ENCODE results near the gene PSD2.

Gene PSD2

DNA sequence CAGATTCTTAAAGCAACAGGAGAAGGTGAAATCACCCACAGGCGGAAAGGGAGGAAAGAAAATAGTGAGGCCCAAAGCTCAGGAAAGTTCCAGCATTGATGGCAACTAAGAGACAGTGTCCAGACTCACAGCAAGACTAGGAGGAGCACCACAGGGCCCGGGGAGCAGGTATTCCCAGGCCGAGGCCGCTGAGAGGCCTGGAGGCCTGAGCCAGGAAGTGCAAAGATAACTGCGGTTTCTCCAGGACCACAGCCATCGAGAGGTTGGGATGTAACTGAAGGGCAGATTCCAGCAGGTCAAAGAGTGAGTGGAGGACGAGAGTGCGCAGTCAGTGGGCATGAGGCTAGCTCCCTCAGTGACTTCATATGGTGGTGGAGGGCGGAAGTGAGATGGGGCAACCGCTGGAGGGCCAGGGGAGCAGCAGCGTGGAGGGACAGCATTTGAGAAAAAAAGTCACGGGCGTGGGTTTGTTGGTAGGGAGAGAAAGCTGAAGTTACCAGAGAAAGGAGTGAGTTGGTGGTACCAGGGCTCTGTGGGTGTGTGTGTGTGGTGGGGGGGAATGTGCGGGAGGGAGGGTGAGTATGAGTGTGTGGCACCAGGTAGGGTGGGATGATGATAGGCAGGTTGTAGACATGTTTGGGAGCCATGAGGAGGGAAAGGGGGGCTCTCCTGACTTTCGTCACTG is 89.7 kb downstream of the PSD2 start:
- Mint-ChIP-seq H3K9me3 (no peaks in the 10 kb centered on the region), H3K4me1 (peaks cover 17% of the 10 kb centered on the region), H3K27me3 (ENCODE audit: low read depth) (peaks cover 19% of the 10 kb centered on the region), H3K4me3 (no peak overlapping the region), H3K36me3 (ENCODE audit: low read depth) (no peaks in the 10 kb centered on the region), H3K27ac (no peak overlapping the region)
- TF ChIP-seq, protein P1, sequence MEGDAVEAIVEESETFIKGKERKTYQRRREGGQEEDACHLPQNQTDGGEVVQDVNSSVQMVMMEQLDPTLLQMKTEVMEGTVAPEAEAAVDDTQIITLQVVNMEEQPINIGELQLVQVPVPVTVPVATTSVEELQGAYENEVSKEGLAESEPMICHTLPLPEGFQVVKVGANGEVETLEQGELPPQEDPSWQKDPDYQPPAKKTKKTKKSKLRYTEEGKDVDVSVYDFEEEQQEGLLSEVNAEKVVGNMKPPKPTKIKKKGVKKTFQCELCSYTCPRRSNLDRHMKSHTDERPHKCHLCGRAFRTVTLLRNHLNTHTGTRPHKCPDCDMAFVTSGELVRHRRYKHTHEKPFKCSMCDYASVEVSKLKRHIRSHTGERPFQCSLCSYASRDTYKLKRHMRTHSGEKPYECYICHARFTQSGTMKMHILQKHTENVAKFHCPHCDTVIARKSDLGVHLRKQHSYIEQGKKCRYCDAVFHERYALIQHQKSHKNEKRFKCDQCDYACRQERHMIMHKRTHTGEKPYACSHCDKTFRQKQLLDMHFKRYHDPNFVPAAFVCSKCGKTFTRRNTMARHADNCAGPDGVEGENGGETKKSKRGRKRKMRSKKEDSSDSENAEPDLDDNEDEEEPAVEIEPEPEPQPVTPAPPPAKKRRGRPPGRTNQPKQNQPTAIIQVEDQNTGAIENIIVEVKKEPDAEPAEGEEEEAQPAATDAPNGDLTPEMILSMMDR (IDR thresholded peaks at IDR 0.05; ENCODE audit: unreplicated experiment in 3 of 3) = no peak

DNA sequence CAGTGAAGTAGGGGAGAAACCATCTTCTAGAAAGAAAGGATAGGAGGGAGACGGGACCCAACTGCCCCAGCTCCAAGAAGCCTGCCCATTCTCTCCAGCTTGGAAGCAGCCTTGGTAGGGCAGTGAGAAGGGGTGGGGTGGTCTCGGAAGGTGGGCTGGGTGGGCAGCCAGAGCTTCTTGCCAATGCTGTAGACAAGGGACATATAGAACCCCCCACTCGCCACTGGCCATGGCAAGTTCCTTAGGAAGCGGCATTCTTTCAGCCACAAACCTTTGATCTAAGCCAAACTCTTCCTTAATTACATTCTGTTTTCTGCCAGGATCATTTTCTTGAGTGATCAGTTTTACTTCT is 90.2 kb downstream of the PSD2 start:
- Mint-ChIP-seq H3K4me3 (no peak overlapping the region), H3K27ac (no peak overlapping the region), H3K9me3 (no peaks in the 10 kb centered on the region), H3K36me3 (ENCODE audit: low read depth) (no peaks in the 10 kb centered on the region), H3K4me1 (peaks cover 12% of the 10 kb centered on the region), H3K27me3 (ENCODE audit: low read depth) (peaks cover 19% of the 10 kb centered on the region)
- TF ChIP-seq, protein P1 (IDR thresholded peaks at IDR 0.05; ENCODE audit: unreplicated experiment in 3 of 3) = no peak

DNA sequence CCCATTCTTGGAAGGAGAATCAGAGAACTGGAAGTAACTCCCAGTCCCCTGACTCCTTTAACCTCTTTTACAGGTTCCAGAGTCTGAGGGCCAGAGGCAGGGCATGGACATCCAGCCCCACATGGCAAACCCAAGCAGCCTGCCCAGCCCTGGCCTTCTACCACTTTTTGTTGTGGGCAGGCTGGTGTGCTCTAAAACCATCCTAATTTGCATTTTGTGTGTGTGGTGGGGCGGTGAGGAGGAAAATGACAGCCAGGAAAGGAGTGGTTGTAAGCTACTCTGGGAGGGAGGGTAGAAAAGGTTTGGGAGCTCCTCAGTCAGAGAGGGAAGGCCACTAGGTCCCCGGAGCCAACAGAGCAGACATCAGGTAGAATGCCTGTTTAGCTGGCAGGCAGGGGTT is 90.6 kb downstream of the PSD2 start:
- no peak overlapping the region for H3K4me3 Mint-ChIP-seq
- no peaks in the 10 kb centered on the region for H3K9me3 Mint-ChIP-seq
- TF ChIP-seq, protein P1 (IDR thresholded peaks at IDR 0.05; ENCODE audit: unreplicated experiment in 3 of 3) = no peak
- H3K27ac Mint-ChIP-seq = no peak overlapping the region
- H3K4me1 Mint-ChIP-seq = peaks cover 8% of the 10 kb centered on the region
- H3K36me3 Mint-ChIP-seq (ENCODE audit: low read depth) = no peaks in the 10 kb centered on the region
- peaks cover 19% of the 10 kb centered on the region for H3K27me3 Mint-ChIP-seq (ENCODE audit: low read depth)

DNA sequence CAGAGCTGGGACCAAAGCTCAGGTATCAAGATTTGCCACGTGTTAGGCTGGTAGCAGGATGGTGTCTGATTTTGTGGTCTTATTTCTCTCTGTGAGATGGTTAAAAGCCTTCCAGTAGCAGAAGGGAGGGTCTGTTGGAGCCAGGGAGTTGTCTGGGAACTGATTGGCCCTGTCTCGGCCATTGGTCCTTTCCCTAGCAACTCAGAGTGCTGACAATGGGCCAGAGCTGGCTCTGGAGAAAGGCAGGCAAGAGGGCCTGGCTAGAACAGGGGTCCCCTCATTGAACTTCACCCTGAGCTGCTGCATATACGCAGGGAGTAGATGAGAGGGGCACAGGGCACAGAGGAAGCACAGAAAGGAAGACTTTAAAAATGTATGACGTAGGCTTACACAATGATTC is 92.8 kb downstream of the PSD2 start:
- H3K27me3 Mint-ChIP-seq (ENCODE audit: low read depth) = peaks cover 33% of the 10 kb centered on the region
- no peaks in the 10 kb centered on the region for H3K9me3 Mint-ChIP-seq
- H3K36me3 Mint-ChIP-seq (ENCODE audit: low read depth) = no peaks in the 10 kb centered on the region
- H3K4me3 Mint-ChIP-seq = no peak overlapping the region
- H3K4me1 Mint-ChIP-seq = peaks cover 3% of the 10 kb centered on the region
- no peak overlapping the region for H3K27ac Mint-ChIP-seq
- TF ChIP-seq, protein P1 (IDR thresholded peaks at IDR 0.05; ENCODE audit: unreplicated experiment in 3 of 3) = no peak

DNA sequence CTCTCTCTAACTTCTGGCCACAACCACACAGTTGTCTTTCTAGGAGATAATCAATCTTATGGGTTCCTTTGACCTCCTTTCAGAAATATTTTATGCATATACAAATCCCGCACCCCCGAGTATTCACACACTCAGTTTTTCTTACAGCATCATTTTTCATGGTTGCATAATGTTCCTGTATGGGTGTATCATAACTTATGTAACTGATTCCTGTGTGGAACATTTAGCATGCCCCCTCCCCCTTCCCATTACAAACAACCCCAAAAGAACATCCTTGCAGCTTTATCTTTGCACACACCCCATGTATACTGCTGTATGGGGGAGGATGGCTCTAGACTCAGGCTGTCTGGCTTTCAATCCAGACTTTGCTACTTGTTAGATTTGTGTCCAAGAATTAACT is 93.8 kb downstream of the PSD2 start:
- no peaks in the 10 kb centered on the region for H3K4me1 Mint-ChIP-seq
- H3K9me3 Mint-ChIP-seq = no peaks in the 10 kb centered on the region
- peaks cover 32% of the 10 kb centered on the region for H3K27me3 Mint-ChIP-seq (ENCODE audit: low read depth)
- no peaks in the 10 kb centered on the region for H3K36me3 Mint-ChIP-seq (ENCODE audit: low read depth)
- no peak overlapping the region for H3K27ac Mint-ChIP-seq
- no peak overlapping the region for H3K4me3 Mint-ChIP-seq
- TF ChIP-seq, protein P1 (IDR thresholded peaks at IDR 0.05; ENCODE audit: unreplicated experiment in 3 of 3) = no peak

DNA sequence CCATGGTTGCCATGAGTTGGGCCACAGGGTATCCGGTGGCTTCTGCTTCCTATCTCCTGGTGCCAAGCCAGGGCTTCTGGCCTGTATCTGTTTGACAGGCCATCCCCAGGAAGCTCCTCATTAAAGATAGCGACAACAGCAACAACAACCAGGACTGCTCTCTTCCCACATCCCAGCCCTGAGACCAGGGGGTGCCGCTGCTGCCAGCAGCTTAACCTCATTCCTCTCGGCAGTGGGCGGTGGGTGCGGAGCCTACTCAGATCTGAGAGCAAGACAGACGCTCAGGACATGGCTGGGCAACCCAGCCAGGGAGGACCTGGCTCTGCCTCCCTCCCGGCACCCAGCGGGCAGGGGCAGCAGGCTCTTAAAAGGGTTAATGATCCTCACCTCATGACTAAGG is 98.3 kb downstream of the PSD2 start:
- no peaks in the 10 kb centered on the region for H3K9me3 Mint-ChIP-seq
- TF ChIP-seq, protein P1 (IDR thresholded peaks at IDR 0.05; ENCODE audit: unreplicated experiment in 3 of 3) = no peak
- no peak overlapping the region for H3K4me3 Mint-ChIP-seq
- no peak overlapping the region for H3K27ac Mint-ChIP-seq
- H3K27me3 Mint-ChIP-seq (ENCODE audit: low read depth) = peaks cover 44% of the 10 kb centered on the region
- peaks cover 12% of the 10 kb centered on the region for H3K4me1 Mint-ChIP-seq
- no peaks in the 10 kb centered on the region for H3K36me3 Mint-ChIP-seq (ENCODE audit: low read depth)
